ENCODE data around the gene MNT. TPM values are rescaled to one million over a fixed set of nuclear protein-coding genes. Genes with fewer than 3 reads are reported as not detected.

MNT gene
- total and polyA plus RNA-seq, 2 experiments from 2014 or later, result 5.7 to 6.4 TPM

- ATAC-seq (no peak), DNase-seq (ENCODE audit: low spot score) (no peak)
- TF ChIP-seq JUNB (IDR thresholded peaks at IDR 0.05; ENCODE audit: unreplicated experiment), result no peak
- no peaks in the 10 kb centered on the region for H3K36me3 ChIP-seq (ENCODE audit: insufficient read depth)
- H3K27ac ChIP-seq (ENCODE audit: low read depth), result no peak overlapping the region
- H2AFZ ChIP-seq, result no peak overlapping the region
- no peaks in the 10 kb centered on the region for H3K27me3 ChIP-seq (ENCODE audit: insufficient read depth)
- H3K9me3 Mint-ChIP-seq, result no peaks in the 10 kb centered on the region
- H3K4me3 ChIP-seq, result no peak overlapping the region
- H3K79me2 ChIP-seq (replicated peaks; ENCODE audit: insufficient read depth), result no peaks in the 10 kb centered on the region
- H4K20me1 ChIP-seq (replicated peaks; ENCODE audit: insufficient read depth), result no peaks in the 10 kb centered on the region
- no peaks in the 10 kb centered on the region for H3K9me2 ChIP-seq (ENCODE audit: insufficient read depth)
- no peak overlapping the region for H3K4me2 ChIP-seq
- peaks cover 6% of the 10 kb centered on the region for H3K4me1 Mint-ChIP-seq
- peaks cover 12% of the 10 kb centered on the region for H3K27me3 Mint-ChIP-seq (ENCODE audit: insufficient read depth, low read depth, poor library complexity)
- H3K36me3 Mint-ChIP-seq (ENCODE audit: low read depth), result no peaks in the 10 kb centered on the region
- no peak overlapping the region for H3K4me3 Mint-ChIP-seq
- no peaks in the 10 kb centered on the region for H3F3A ChIP-seq (replicated peaks; ENCODE audit: low read depth)
- H3K27ac Mint-ChIP-seq, result no peak overlapping the region
- H3K4me1 ChIP-seq (ENCODE audit: insufficient read depth), result no peaks in the 10 kb centered on the region
Measured at GRCh38 chr17:2362881-2363280, 38.0 kb downstream of the MNT start.

GRCh38 chr17:2362416-2362815 is 38.4 kb downstream of the MNT start:
- H3K9me2 ChIP-seq (ENCODE audit: insufficient read depth), result no peaks in the 10 kb centered on the region
- H3K27me3 ChIP-seq (ENCODE audit: insufficient read depth), result no peaks in the 10 kb centered on the region
- Mint-ChIP-seq H3K27ac (peak overlapping the region; percentile 53; the same call in 1 of the 2 replicates), H3K4me3 (no peak overlapping the region), H3K9me3 (no peaks in the 10 kb centered on the region), H3K27me3 (ENCODE audit: insufficient read depth, low read depth, poor library complexity) (peaks cover 11% of the 10 kb centered on the region), H3K36me3 (ENCODE audit: low read depth) (peaks cover 3% of the 10 kb centered on the region; the same call in 1 of the 3 replicates), H3K4me1 (peaks cover 6% of the 10 kb centered on the region)
- no peak overlapping the region for H3K4me3 ChIP-seq
- H3K79me2 ChIP-seq (replicated peaks; ENCODE audit: insufficient read depth), result no peaks in the 10 kb centered on the region
- no peak overlapping the region for H2AFZ ChIP-seq
- H4K20me1 ChIP-seq (replicated peaks; ENCODE audit: insufficient read depth), result no peaks in the 10 kb centered on the region
- TF ChIP-seq JUNB (IDR thresholded peaks at IDR 0.05; ENCODE audit: unreplicated experiment), result no peak
- TF ChIP-seq ZNF462 (CRISPR knock-in tag; IDR thresholded peaks at IDR 0.05), result no peak
- no peak for TF ChIP-seq NANOG (IDR thresholded peaks at IDR 0.05; ENCODE audit: borderline replicate concordance)
- no peak for TF ChIP-seq CTCF (conservative IDR thresholded peaks at IDR 0.05; ENCODE audit: low read depth in 2 of 2)
- TF ChIP-seq ETS1 (IDR thresholded peaks at IDR 0.05), result no peak
- TF ChIP-seq STAT1 (IDR thresholded peaks at IDR 0.05; ENCODE audit: unreplicated experiment), result no peak
- TF ChIP-seq POLR2AphosphoS5 (IDR thresholded peaks at IDR 0.05; ENCODE audit: low read depth), result no peak
- TF ChIP-seq CREB1 (CRISPR knock-in tag; IDR thresholded peaks at IDR 0.05; ENCODE audit: low read depth), result no peak
- TF ChIP-seq EZH2phosphoT487 (IDR thresholded peaks at IDR 0.05; ENCODE audit: unreplicated experiment), result no peak
- no peak for TF ChIP-seq ZNF114 (CRISPR knock-in tag; IDR thresholded peaks at IDR 0.05)
- TF ChIP-seq EZH2 (IDR thresholded peaks at IDR 0.05; ENCODE audit: low read depth, unreplicated experiment), result no peak
- TF ChIP-seq ZNF331 (CRISPR knock-in tag; IDR thresholded peaks at IDR 0.05; ENCODE audit: low read depth), result no peak
- no peak overlapping the region for H3K27ac ChIP-seq (ENCODE audit: low read depth)
- DNase-seq (ENCODE audit: low spot score), result no peak
- no peak for ATAC-seq
- no peaks in the 10 kb centered on the region for H3F3A ChIP-seq (replicated peaks; ENCODE audit: low read depth)
- H3K4me1 ChIP-seq (ENCODE audit: insufficient read depth), result no peaks in the 10 kb centered on the region
- H3K4me2 ChIP-seq, result no peak overlapping the region
- no peaks in the 10 kb centered on the region for H3K36me3 ChIP-seq (ENCODE audit: insufficient read depth)
